ENCODE measurements around the gene GRK5.

DNA sequence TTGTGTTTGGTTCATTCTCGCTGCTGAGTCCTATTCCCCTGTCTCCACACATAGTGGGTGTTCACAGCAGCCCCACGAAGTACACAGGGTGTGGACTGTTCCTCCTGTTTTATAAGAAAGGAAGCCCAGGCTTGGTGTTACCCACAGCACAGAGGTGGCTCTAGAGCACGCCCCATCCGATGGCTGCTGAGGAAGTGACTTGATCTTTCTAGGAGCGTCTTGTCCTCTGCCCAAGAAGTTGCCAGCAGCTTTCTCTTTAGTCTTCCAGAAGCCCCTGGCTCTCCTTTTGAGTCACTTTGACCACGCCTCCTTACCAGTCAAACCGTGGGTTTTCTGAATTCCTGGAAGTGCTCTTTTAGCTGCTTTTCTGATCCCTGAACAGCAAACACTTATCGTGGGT is 94.0 kb downstream of the GRK5 start:
- TF ChIP-seq, protein P1, sequence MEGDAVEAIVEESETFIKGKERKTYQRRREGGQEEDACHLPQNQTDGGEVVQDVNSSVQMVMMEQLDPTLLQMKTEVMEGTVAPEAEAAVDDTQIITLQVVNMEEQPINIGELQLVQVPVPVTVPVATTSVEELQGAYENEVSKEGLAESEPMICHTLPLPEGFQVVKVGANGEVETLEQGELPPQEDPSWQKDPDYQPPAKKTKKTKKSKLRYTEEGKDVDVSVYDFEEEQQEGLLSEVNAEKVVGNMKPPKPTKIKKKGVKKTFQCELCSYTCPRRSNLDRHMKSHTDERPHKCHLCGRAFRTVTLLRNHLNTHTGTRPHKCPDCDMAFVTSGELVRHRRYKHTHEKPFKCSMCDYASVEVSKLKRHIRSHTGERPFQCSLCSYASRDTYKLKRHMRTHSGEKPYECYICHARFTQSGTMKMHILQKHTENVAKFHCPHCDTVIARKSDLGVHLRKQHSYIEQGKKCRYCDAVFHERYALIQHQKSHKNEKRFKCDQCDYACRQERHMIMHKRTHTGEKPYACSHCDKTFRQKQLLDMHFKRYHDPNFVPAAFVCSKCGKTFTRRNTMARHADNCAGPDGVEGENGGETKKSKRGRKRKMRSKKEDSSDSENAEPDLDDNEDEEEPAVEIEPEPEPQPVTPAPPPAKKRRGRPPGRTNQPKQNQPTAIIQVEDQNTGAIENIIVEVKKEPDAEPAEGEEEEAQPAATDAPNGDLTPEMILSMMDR (IDR thresholded peaks at IDR 0.05) = no peak
- TF ChIP-seq GRHL2 (CRISPR knock-in tag; IDR thresholded peaks at IDR 0.05; ENCODE audit: insufficient replicate concordance, severe bottlenecking) (no peak), ZNF232 (CRISPR knock-in tag; IDR thresholded peaks at IDR 0.05) (no peak)
- TF ChIP-seq, protein P2, sequence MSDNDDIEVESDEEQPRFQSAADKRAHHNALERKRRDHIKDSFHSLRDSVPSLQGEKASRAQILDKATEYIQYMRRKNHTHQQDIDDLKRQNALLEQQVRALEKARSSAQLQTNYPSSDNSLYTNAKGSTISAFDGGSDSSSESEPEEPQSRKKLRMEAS (CRISPR knock-in tag; IDR thresholded peaks at IDR 0.05) = no peak
